SU-DHL-6 (cell line): ENCODE results near the gene SATB2.

Experiments
- EZH2phosphoT487 ChIP-seq: fragments of 200-600 bp; sonication (generic), shearing (Covaris generic); conservative IDR thresholded peaks from 2 replicates; pipeline ENCODE4 v1.6.1; 2018; ENCODE audit warnings: mild to moderate bottlenecking, antibody characterized with exemption, low read length, moderate library complexity, mixed read lengths
- TF ChIP-seq, protein P1 (sequence below): fragments of 200-600 bp; sonication (generic); IDR thresholded peaks from one replicate; pipeline ENCODE4 v1.5.1; 2017; ENCODE audit warnings: antibody characterized with exemption, mild to moderate bottlenecking, low read length, moderate library complexity; ENCODE audit not compliant: insufficient read depth, poor library complexity, severe bottlenecking

DNA sequence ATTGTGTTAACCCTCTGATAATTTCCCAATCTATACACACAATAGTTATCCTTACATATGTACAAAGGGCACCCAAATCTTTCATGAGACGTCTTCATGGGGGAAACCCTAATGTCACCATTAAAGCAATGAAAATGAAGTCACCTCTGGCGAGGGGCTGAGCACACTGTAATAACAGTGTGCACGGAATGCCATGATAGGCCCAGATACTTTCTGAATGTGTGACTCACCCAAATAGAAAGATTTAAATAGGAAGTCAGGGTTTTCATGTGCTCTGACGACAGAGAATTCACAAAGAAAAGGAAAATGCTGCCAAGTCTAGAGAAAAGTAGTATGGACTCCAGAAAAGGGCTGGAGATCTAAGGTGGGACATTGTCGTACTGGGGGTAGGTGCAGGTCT lies 128.3 kb downstream of the SATB2 start:
- TF ChIP-seq, protein P1, sequence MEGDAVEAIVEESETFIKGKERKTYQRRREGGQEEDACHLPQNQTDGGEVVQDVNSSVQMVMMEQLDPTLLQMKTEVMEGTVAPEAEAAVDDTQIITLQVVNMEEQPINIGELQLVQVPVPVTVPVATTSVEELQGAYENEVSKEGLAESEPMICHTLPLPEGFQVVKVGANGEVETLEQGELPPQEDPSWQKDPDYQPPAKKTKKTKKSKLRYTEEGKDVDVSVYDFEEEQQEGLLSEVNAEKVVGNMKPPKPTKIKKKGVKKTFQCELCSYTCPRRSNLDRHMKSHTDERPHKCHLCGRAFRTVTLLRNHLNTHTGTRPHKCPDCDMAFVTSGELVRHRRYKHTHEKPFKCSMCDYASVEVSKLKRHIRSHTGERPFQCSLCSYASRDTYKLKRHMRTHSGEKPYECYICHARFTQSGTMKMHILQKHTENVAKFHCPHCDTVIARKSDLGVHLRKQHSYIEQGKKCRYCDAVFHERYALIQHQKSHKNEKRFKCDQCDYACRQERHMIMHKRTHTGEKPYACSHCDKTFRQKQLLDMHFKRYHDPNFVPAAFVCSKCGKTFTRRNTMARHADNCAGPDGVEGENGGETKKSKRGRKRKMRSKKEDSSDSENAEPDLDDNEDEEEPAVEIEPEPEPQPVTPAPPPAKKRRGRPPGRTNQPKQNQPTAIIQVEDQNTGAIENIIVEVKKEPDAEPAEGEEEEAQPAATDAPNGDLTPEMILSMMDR, result no peak
- no peak for TF ChIP-seq EZH2phosphoT487
